ENCODE data around the gene KRT10. TPM values are rescaled to one million over a fixed set of nuclear protein-coding genes. Genes with fewer than 3 reads are reported as not detected.

KRT10 gene
- total and polyA plus RNA-seq, 9 of the 15 experiments (the other 6 are each of a cell fraction or from before 2014, with no cell fraction given) = 47.0 to 179 (median 76.2) TPM

DNA sequence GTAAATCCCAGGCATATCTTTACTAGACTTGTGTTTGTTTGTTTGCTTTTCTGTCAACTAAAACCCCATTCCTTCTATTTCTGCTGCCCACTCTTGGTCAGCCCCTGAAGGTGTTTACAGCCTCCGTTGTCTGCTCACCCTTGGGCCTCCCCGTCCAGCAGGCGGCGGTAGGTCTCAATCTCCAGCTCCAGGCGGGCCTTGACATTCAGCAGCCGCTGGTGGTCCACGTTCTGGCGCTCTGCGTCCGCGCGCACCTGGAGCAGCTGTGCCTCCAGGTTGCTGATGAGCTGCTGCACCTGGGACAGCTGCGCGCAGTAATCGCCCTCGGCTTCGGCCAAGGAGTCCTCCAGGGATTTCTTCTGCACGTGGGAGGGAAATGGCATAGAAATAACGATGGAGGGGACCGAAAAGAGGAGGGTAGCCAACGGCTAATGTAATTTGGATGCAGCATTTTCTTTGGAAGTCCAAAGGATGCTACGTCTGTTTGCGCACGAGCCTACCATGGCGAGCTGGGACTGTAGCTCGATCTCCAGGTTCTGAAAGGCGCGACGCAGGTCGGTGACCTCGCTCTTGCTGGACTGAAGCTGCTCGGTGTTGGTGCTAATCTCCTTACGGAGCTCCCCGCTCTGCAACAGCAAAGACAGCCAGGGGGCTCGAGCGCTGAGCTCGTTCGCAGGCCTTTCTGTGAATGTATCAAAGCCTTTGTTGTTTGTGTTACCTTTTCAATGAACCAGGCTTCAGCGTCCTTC lies 40.7 kb upstream of the KRT10 start:
- POLR2A ChIA-PET = interaction anchor here (0.7 kb wide), 1 partner anchor 8 kb away, joined by 3 read pairs; no protein-coding TSS in a partner anchor
- BruUV-seq (replicated peaks) = no TSS peak

More for the DNA sequence above, 40.7 kb upstream of the KRT10 start:
- no peaks in the 10 kb centered on the region for H3K9me1 ChIP-seq (ENCODE audit: control insufficient read depth, insufficient read depth, low read length)
- 74% methylated on average over 39 of the region's 39 CpGs for WGBS (ENCODE audit: insufficient coverage, low coverage, missing lambda C conversion rate)
- H4K20me1 ChIP-seq (replicated peaks; ENCODE audit: control insufficient read depth, insufficient read depth, low read length) = no peaks in the 10 kb centered on the region
- no peak overlapping the region for H3K4me3 ChIP-seq
- H3K79me2 ChIP-seq (ENCODE audit: control insufficient read depth, insufficient read depth, low read length) = no peaks in the 10 kb centered on the region
- intact Hi-C loops (cut with micrococcal nuclease) = no loop called here
- no peak overlapping the region for H3K4me2 ChIP-seq (ENCODE audit: insufficient read depth, low read length)
- no peaks in the 10 kb centered on the region for H3K27me3 ChIP-seq (ENCODE audit: control insufficient read depth in 2 of 2, insufficient read depth in 2 of 2, low read length in 2 of 2)
- ATAC-seq (peak; percentile 58; the same call in 2 of the 3 replicates), DNase-seq (ENCODE audit: extremely low read depth in 1 of 4, low spot score in 3 of 4) (no peak), FAIRE-seq (no peak)
- CTCF ChIA-PET (ENCODE audit: low intra/inter-chr PET ratio) = no interaction called here
- peaks cover 0 to 13% of the 10 kb centered on the region in 2 experiments; a peak in 4 of 5 replicates for H3K4me1 ChIP-seq (replicated peaks in 1 of 2; ENCODE audit: control insufficient read depth in 2 of 2, insufficient read depth in 2 of 2, low read length in 2 of 2)
- no peak for TF ChIP-seq RBM39 (optimal IDR thresholded peaks at IDR 0.05; ENCODE audit: low read depth, low read length)
- no peak for TF ChIP-seq DDX20 (tag; IDR thresholded peaks at IDR 0.05; ENCODE audit: low read depth)
- TF ChIP-seq MYBL2 (IDR thresholded peaks at IDR 0.05; ENCODE audit: low read depth) = no peak
- TF ChIP-seq MYBL2 (CRISPR knock-in tag; IDR thresholded peaks at IDR 0.05; ENCODE audit: borderline replicate concordance) = no peak
- TF ChIP-seq, protein P1, sequence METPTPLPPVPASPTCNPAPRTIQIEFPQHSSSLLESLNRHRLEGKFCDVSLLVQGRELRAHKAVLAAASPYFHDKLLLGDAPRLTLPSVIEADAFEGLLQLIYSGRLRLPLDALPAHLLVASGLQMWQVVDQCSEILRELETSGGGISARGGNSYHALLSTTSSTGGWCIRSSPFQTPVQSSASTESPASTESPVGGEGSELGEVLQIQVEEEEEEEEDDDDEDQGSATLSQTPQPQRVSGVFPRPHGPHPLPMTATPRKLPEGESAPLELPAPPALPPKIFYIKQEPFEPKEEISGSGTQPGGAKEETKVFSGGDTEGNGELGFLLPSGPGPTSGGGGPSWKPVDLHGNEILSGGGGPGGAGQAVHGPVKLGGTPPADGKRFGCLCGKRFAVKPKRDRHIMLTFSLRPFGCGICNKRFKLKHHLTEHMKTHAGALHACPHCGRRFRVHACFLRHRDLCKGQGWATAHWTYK (CRISPR knock-in tag; IDR thresholded peaks at IDR 0.05) = no peak
- peak; percentile 24 to 57 (median 32); a peak in 4 of 6 replicates for TF ChIP-seq CTCF (IDR thresholded peaks at IDR 0.05 in 2 of 3, conservative IDR thresholded peaks at IDR 0.05 in 1 of 3; ENCODE audit: insufficient read depth in 2 of 3, low read depth in 1 of 3, low read length in 3 of 3)
- TF ChIP-seq CTCFL (IDR thresholded peaks at IDR 0.05; ENCODE audit: borderline replicate concordance, insufficient read depth, low read depth, low read length, poor library complexity, severe bottlenecking) = peak; percentile 11
- H3K9ac ChIP-seq (ENCODE audit: insufficient read depth in 1 of 2, low read depth in 2 of 2, low read length in 2 of 2) = no peak overlapping the region
- H3K9me3 ChIP-seq (replicated peaks; ENCODE audit: control insufficient read depth, insufficient read depth, low read depth, low read length) = no peaks in the 10 kb centered on the region
- no peak overlapping the region for H3K27ac ChIP-seq (ENCODE audit: extremely low read depth, low read depth, low read length)
- H3K36me3 ChIP-seq (ENCODE audit: control insufficient read depth, insufficient read depth, low read length) = no peaks in the 10 kb centered on the region
- no peak overlapping the region for H2AFZ ChIP-seq (ENCODE audit: low read depth, low read length)
- in situ Hi-C loops (cut with MboI) = no loop called here
